ENCODE measurements around the gene LYRM4.

DNA sequence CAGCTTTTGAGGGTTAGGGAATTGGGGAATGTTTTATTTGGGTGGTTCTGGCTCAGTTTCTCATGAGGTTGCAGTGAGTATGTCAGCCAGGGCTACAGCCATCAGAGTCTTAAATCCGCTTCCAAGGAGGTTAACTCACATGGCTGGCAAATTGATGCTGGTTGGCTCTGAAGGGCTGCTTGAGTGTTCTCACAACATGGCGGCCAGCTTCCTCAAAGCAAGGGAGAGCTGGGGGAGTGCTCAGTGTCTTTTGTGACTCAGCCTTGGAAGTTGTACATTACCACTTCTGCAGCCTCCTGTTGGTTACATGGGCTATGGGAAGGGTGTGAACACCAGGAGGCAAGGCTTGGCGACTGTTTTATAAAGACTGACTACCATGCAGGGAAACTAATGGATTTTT is 193.4 kb downstream of the LYRM4 start:
- TF ChIP-seq, protein P1, sequence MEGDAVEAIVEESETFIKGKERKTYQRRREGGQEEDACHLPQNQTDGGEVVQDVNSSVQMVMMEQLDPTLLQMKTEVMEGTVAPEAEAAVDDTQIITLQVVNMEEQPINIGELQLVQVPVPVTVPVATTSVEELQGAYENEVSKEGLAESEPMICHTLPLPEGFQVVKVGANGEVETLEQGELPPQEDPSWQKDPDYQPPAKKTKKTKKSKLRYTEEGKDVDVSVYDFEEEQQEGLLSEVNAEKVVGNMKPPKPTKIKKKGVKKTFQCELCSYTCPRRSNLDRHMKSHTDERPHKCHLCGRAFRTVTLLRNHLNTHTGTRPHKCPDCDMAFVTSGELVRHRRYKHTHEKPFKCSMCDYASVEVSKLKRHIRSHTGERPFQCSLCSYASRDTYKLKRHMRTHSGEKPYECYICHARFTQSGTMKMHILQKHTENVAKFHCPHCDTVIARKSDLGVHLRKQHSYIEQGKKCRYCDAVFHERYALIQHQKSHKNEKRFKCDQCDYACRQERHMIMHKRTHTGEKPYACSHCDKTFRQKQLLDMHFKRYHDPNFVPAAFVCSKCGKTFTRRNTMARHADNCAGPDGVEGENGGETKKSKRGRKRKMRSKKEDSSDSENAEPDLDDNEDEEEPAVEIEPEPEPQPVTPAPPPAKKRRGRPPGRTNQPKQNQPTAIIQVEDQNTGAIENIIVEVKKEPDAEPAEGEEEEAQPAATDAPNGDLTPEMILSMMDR (IDR thresholded peaks at IDR 0.05; ENCODE audit: low read length): no peak
- no peak for TF ChIP-seq EZH2 (IDR thresholded peaks at IDR 0.05; ENCODE audit: borderline replicate concordance, low read length)

Measured in OCI-LY1 (cell line).